GM21825 (cell line): ENCODE measurements around the gene ZNF385A.
"Not testable (repeated sequence)": the region's sequence is repeated elsewhere in the genome, so short reads cannot be mapped to it uniquely, and the experiment has no call there.

Experiments used
- ATAC-seq: cut with Tn5 transposase; IDR thresholded peaks from one replicate; pipeline ENCODE4 v1.9.1; 2021; ENCODE audit warnings: mild to moderate bottlenecking, moderate library complexity; ENCODE audit not compliant: unreplicated experiment

Gene ZNF385A

GRCh38 chr12:54330442-54330841 is 54.1 kb downstream of the ZNF385A start:
- ATAC-seq: no peak

- no peak for ATAC-seq
Observed at GRCh38 chr12:54329759-54330158, 54.8 kb downstream of the ZNF385A start.

- ATAC-seq: no peak
Observed at GRCh38 chr12:54328595-54329337, 55.8 kb downstream of the ZNF385A start.

GRCh38 chr12:54325442-54326109 is 59.0 kb downstream of the ZNF385A start:
- not testable (repeated sequence) for ATAC-seq

GRCh38 chr12:54324617-54325441 is 59.7 kb downstream of the ZNF385A start, which contains the start of gene COPZ1:
Gene COPZ1, plus strand, starts transcription at chr12:54325131. Its CDS starts 33 bp downstream, at chr12:54325164.
- ATAC-seq: peak; percentile 97

GRCh38 chr12:54321363-54321762 is 63.2 kb downstream of the ZNF385A start:
- ATAC-seq: no peak
